ENCODE data around the gene FOXP4. TPM values are rescaled to one million over a fixed set of nuclear protein-coding genes. Genes with fewer than 3 reads are reported as not detected.

FOXP4 gene
- total and polyA plus RNA-seq, 2 of the 13 experiments (the other 11 are each of a cell fraction or from before 2014, with no cell fraction given), result 11.0 to 12.4 TPM

GRCh38 chr6:41578217-41579087, 32.3 kb downstream of the FOXP4 start (continued):
- TF ChIP-seq ZNF558 (CRISPR knock-in tag; IDR thresholded peaks at IDR 0.05; ENCODE audit: borderline replicate concordance) (peak; percentile 84; the same call in 1 of the 2 replicates), ZSCAN30 (CRISPR knock-in tag; IDR thresholded peaks at IDR 0.05) (no peak), ZNF883 (CRISPR knock-in tag; IDR thresholded peaks at IDR 0.05; ENCODE audit: not compliant biosample characterization) (no peak), SRY (CRISPR knock-in tag; IDR thresholded peaks at IDR 0.05) (no peak; the same call in 1 of the 2 replicates), KDM5A (IDR thresholded peaks at IDR 0.05; ENCODE audit: borderline replicate concordance, low read length) (peak; percentile 48; the same call in 1 of the 2 replicates), ERF (CRISPR knock-in tag; IDR thresholded peaks at IDR 0.05) (peak; percentile 97), EP300 (IDR thresholded peaks at IDR 0.05; ENCODE audit: low read depth in 2 of 2, low read length in 2 of 2) (peak; percentile 49 to 78; a peak in 3 of 4 replicates), EP300 (CRISPR knock-in tag; IDR thresholded peaks at IDR 0.05; ENCODE audit: borderline replicate concordance) (peak; percentile 66), SRSF4 (IDR thresholded peaks at IDR 0.05; ENCODE audit: low read depth, low read length, poor library complexity, severe bottlenecking) (no peak), ZNF512 (CRISPR knock-in tag; IDR thresholded peaks at IDR 0.05) (no peak), NCOA2 (CRISPR knock-in tag; IDR thresholded peaks at IDR 0.05) (peak; percentile 83), GMEB1 (CRISPR knock-in tag; IDR thresholded peaks at IDR 0.05; ENCODE audit: borderline replicate concordance) (0 out of 2 replicates have a peak, but pooled peaks have one; percentile 41), SNAI1 (CRISPR knock-in tag; IDR thresholded peaks at IDR 0.05; ENCODE audit: borderline replicate concordance) (no peak), ATF7-NPFF (CRISPR knock-in tag; IDR thresholded peaks at IDR 0.05; ENCODE audit: low read depth) (no peak), CBFB (CRISPR knock-in tag; IDR thresholded peaks at IDR 0.05) (no peak; the same call in 1 of the 2 replicates), NONO (IDR thresholded peaks at IDR 0.05) (0 out of 2 replicates have a peak, but pooled peaks have one; percentile 74), NONO (CRISPR knock-in tag; conservative IDR thresholded peaks at IDR 0.05) (peak; percentile 77), TFDP1 (CRISPR knock-in tag; IDR thresholded peaks at IDR 0.05; ENCODE audit: borderline replicate concordance) (0 out of 2 replicates have a peak, but pooled peaks have one; percentile 16), KLF11 (CRISPR knock-in tag; IDR thresholded peaks at IDR 0.05) (peak; percentile 49; the same call in 1 of the 2 replicates)

Data from HepG2 (cell line).